NCI-H2196 (cell line): ENCODE measurements around the gene HTN3.
"Not testable (repeated sequence)": the region's sequence is repeated elsewhere in the genome, so short reads cannot be mapped to it uniquely, and the experiment has no call there.

Source experiments
- DNase-seq: peaks from one replicate; lab custom pipeline; 2025; ENCODE audit not compliant: unreplicated experiment; lab: John Stamatoyannopoulos, UW

HTN3 gene

DNA sequence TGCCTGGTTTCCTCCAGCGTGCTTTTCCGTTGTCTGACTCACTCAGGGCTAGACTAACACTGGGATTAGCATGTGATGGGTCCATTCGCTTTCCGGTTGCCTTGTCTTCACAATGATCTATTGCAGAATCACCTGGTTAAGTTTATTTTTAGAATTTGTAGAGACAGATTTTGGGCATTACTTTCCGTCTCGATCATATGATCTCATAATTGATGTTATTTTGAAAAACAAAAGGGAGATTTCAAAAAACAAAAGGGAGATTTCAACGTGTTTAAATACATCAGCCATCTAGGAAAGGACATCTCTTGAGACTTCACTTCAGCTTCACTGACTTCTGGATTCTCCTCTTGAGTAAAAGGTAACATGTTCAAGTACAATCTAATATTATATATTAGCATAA lies at the start of gene HTN3:
Gene HTN3, plus strand, starts transcription at position 301 of the 400 bp plus-strand sequence. CDS start 2,282 bp downstream, outside the sequence.
- DNase-seq, result not testable (repeated sequence)

DNA sequence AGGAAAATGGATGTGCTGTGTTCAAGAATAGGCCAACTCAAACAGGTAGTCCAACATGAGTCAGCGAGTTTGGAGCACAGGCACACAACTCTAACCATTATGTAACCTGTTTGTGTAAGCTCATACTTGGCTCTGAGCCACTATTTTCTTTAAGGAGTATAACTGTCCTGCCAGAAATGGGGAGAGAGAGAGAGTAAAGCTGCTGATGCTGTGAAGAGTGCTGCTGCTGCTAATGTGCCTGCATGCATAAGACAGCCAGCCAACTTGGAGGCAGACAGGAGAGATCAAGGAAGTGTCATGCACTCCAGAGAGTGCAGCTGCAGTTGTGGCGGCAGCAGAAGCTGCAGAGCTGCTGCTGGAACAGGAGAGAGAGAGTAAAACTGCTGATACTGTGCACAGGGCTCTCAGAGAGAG lies 44.2 kb upstream of the HTN3 start:
- DNase-seq, result peak; percentile 1

DNA sequence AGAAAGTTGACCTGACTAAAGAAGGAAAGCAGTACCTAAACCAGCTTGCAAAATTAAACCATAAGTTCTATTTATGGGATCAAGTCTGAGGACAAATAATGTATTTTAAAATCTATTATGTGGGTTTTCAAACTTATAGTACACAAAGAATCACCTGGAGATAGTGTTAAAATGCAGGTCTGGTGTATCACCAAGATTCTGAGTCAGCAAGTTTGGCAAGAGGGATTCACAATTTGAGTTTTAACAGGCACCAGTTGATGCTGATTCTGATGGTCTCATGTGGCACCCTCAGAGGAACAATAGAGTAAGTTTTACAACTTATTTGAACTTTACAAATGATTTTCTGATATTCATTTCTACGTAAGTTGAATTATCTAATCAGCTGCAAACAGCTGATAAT lies 41.6 kb upstream of the HTN3 start:
- no peak for DNase-seq

DNA sequence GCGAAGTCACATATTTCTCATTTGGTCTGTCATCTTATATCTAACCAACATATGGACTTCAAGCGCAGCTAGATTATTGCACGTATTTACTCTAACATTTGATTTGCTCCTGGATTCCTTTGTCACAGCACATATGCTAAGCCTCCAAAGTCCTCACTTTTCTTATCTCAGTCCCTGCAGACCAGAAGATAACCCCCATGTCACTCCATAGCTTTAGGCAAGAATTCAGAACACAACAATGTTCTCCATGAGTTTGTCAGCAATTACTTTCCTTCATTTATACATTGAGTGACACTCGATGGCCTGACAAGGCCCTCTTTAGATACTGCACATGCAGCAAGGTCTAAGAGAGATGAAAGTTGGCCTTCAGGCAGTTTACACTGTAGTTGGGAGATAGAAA lies 37.2 kb upstream of the HTN3 start:
- DNase-seq, result no peak

DNA sequence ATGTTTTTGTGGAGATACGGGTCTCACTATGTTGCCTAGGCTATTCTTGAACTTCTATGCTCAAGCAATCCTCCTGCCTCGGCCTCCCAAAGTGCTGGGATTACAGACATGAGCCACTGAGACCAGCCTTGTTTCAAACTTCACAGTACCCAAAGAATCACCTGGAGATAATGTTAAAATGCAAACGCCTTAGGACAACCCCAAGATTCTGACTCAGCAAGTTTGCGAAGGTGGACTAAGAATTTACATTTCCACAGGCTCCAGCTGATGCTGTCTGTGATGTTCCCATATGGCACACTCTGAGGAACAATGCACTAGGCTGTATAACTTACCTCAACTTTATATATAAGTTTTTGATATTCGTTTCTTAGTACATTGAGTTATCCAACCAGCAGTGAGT lies 33.5 kb upstream of the HTN3 start:
- no peak for DNase-seq

DNA sequence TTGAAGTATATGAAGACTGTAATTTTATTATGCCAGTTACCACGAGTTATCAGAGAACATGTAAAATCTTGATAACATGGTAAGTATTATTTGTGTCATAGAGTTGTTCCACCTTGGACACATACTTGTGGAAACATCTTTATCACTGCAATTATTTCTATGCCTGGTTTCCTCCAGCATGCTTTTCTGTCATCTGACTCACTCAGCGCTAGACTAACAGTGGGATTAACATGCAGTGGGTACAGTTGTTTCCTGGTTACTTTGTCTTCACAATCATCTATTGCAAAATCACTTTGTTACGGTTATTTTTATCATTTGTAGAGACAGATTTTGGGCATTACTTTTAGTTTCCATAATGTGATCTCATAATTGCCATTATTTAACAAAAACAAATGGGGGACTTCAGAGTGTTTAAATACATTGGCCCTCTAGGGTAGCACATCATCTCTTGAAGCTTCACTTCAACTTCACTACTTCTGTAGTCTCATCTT lies 32.7 kb upstream of the HTN3 start, which contains the start of gene STATH:
Gene STATH, plus strand, starts transcription at position 441 of the 491 bp plus-strand sequence. CDS start 2,472 bp downstream, outside the sequence.
- DNase-seq, result no peak

DNA sequence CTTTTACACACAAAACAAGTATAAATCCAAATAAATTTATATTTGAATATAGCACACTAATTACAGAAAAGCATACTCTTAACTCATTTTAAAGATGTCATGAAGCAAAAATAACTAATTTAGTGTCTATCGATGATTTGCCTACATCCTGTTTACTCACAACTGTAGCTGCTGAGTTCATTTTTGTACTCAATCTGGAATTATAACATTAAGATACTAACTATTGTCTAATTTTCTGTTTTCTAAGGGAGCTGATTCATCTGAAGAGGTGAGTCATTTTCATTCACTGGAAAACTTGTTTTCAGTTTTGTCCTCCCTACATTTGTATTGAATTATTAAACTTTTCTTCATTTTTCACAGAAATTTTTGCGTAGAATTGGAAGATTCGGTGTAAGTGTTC lies 28.8 kb upstream of the HTN3 start:
- no peak for DNase-seq

DNA sequence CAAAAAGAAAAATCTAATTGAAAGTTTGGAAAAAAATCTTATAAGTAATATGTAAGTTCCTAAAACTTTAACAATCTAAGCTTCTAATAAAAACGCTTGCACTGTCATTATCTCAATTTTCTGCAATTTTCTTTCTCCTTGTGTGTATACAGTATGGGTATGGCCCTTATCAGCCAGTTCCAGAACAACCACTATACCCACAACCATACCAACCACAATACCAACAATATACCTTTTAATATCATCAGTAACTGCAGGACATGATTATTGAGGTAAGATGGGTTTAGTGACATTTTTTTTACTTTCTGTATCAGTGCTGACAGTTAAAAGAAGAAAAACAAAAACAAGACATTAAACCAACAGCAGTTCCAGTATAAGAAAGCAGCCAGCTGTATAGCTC lies 27.5 kb upstream of the HTN3 start:
- no peak for DNase-seq

DNA sequence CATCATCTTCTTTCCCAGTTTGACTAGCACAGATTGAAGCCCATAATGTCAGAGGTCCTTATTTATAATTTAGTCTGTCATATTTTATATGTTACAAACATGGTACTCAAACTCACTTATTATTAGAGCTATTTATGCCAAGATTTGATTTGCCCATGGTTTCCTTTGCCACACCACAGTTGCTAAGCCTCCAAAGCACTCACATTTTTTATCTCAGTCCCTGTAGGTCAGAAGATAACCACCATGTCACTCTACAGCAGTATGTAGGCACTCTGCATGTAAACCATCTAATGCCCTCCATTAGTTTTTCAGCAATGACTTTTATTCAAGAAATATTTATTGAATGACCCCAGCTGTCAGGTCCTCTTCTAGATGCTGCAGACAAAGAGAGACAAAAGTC lies 25.8 kb upstream of the HTN3 start:
- DNase-seq, result no peak

DNA sequence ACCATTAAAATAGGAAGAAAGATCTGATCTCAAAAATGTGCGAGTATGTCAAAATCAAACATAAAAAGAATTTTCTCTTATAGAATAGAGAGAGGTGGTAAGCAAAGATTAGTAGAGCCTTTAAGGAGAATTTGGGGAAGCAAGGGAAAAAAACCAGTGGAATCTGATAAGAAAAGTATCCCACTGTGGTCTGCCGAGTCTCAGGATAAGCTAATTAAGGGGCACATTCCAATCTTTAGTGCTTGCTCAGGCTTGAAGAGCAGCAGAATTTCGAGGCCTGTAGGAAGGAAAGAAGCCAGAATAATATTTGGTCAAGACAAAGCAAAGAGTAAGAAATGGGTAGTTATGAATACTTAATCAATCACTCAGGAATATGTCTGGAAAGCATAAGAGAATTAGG lies 19.5 kb upstream of the HTN3 start:
- DNase-seq, result no peak

DNA sequence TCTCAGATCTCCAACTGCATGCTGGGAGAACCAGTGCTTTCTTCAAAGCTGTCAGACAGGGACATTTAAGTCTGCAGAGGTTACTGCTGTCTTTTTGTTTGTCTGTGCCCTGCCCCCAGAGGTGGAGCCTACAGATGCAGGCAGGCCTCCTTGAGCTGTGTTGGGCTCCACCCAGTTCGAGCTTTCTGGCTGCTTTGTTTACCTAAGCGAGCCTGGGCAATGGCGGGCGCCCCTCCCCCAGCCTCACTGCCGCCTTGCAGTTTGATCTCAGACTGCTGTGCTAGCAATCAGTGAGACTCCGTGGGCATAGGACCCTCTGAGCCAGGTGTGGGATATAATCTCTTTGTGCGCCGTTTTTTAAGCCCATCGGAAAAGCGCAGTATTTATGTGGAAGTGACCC lies 9.3 kb upstream of the HTN3 start:
- not testable (repeated sequence) for DNase-seq

DNA sequence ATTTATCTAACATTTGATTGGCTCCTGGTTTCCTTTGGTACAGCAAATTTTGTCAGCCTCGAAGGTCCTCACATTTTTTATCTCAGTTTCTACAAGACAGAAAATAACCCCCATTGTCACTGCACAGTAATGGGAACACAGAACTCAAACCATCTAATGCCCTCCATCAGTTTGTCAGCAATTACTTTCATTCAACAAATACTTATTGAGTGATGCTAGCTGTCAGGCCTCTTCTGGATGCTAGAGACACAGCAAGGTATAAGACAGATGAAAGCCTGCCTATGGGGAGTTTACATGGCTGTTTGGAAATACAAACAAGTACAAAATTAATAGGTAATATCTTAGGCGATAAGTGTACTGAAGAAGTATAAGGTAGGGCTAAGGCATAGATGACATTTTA lies 5.0 kb upstream of the HTN3 start:
- DNase-seq, result no peak

DNA sequence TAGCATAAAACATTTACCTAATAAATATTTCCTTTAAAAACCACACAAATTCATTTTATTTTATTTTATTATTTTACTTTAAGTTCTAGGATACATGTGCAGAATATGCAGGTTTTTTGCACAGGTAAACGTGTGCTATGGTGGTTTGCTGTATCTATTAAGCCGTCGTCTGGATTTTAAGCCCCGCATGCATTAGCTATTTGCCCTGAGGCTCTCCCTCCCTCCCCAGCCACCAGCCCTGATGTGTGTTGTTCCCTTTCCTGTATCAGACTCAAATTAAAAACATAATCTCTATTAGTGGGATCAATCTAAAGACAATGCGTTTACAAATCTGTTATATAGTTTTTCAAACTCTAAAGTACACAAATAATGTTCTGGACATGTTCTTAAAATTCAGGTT lies 1.2 kb upstream of the HTN3 start:
- no peak for DNase-seq

DNA sequence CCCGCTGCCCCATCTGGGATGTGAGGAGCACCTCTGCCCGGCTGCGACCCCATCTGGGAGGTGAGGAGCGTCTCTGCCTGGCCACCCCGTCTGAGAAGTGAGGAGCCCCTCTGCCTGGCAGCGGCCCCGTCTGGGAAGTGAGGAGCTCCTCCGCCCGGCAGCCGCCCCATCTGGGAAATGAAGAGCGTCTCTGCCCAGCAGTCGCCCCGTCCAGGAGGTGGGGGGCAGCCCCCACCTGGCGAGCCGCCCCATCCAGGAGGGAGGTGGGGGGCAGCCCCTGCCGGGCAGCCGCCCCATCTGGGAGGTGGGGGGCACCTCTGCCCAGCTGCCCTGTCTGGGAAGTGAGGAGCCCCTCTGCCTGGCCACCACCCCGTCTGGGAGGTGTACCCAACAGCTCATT lies 9.3 kb downstream of the HTN3 start:
- not testable (repeated sequence) for DNase-seq

DNA sequence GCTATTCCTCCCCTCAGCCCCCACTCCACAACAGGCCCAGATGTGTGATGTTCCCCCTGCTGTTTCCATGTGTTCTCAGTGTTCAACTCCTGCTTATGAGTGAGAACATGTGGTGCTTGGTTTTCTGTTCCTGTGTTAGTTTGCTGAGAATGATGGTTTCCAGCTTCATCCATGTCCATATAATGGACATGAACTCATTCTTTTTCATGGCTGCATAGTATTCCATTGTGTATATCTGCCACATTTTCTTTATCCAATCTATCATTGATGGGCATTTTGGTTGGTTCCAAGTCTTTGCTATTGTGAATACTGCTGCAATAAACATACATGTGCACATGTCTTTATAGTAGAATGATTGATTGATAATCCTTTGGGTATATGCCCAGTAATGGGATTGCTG lies 11.7 kb downstream of the HTN3 start:
- DNase-seq, result not testable (repeated sequence)

DNA sequence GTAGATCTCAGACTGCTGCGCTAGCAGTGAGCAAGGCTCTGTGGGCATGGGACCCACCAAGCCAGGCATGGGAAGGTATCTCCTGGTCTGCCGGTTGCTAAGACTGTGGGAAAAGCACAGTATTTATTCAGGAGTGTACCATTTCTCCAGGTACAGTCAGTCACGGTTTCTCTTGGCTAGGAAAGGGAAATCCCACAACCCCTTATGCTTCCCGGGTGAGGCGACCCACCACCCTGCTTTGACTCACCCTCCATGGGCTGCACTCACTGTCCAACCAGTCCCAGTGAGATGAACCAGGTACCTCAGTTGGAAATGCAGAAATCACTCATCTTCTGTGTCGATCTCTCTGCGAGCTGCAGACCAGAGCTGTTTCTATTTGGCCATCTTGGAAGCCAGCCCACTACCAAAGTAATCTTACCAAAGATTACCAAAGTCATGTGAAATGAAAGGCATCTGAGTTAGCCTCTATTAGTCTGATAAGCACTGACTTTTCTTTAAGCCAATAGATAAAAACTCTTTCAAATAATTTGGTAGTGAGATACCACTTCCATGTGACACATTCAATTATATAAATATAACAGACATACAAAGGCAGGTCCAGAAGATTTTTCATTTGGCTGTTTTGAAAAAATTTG lies 13.5 kb downstream of the HTN3 start:
- DNase-seq, result no peak

DNA sequence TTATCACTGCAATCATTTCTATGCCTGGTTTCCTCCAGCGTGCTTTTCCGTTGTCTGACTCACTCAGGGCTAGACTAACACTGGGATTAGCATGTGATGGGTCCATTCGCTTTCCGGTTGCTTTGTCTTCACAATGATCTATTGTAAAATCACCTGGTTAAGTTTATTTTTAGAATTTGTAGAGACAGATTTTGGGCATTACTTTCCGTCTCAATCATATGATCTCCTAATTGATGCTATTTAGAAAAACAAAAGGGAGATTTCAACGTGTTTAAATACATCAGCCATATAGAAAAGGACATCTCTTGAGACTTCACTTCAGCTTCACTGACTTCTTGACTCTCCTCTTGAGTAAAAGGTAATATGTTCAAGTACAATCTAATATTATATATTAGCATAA lies 21.9 kb downstream of the HTN3 start, which contains the start of gene HTN1:
Gene HTN1, plus strand, starts transcription at position 301 of the 400 bp plus-strand sequence. CDS start 2,639 bp downstream, outside the sequence.
- DNase-seq, result not testable (repeated sequence)

DNA sequence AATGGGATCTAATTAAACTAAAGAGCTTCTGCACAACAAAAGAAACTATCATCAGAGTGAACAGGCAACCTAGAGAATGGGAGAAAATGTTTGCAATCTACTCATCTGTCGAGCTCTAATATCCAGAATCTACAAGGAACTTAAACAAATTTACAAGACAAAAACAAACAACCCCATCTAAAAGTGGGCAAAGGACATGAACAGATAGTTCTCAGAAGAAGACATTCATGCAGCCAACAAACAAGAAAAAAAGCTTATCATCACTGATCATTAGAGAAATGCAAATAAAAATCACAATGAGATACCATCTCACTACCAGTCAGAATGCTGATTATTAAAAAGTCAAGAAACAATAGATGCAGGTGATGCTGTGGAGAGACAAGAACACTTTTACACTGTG lies 28.3 kb downstream of the HTN3 start:
- not testable (repeated sequence) for DNase-seq

DNA sequence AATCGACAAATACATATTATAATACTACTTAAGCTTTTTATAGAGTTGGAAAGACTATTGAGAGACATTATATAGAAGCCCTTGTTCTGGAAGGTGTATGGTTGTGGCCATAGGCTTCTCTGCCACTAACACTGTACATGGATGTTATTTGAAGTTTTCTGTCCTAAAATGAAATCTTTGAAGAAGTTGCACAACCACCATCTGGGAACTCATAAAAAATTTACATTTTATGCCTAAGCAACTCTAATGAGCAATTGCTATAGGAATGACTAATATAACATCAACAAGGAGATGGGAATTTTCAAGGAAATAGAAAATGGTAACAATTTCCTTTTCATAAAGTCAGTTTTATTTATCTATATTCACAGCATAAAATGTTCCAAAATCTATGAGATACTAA lies 29.4 kb downstream of the HTN3 start:
- no peak for DNase-seq

DNA sequence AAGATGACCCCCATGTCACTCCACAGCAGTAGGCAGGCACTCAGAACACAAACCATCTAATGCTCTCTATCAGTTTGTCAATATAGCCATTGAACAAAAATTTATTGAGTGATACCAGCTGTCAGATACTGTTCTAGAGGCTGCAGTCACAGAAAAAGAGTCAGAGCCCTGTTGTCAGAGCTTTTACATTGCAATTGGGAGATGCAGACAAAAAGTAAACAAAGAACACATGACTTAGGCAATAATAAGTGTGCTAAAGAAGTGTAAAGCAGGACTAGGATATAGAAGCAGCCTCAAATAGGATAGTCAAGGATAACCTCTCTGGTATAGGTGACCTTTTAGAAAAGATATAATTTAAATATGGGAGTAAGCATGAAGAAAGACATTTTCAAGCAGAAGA lies 30.9 kb downstream of the HTN3 start:
- no peak for DNase-seq

DNA sequence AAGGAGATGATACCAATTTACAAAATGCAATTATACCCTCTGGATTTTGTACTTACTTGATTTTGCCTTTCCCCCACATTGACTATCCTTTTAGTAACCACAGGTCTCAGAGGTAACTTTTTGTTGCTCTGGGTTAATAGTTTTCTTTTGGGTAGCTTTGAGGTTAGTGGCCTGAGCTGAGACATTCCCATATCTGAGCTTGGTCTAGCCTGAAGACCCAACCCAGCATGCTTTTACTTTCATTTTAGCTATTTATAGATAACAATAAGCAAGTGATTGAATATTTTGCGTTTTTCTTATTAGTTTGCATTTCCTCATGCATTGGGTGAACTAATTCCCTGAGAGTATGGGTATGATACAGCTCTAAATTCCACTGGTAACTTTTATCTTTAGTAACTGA lies 33.7 kb downstream of the HTN3 start:
- DNase-seq, result no peak

DNA sequence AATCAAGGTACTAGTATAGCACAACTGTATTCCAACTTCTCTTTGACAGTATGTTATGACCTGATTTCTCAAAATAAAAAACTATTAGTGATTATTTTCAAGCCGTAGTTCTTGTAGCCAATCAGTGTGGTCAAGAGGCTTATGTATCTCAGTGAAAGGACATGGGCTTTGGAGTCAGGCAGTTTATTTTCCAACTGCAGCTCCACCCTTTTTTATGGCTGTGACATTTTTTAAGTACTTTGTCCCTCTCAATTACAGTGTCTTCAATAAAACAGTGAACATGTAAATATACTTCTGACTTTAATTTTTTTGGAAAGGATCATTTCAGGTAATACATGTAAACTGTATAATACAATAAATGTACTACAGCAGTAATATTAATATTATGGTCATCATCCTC lies 51.9 kb downstream of the HTN3 start:
- no peak for DNase-seq
